SK-N-MC (cell line): ENCODE data around the gene GYPE.
"Not testable (repeated sequence)": the region's sequence is repeated elsewhere in the genome, so short reads cannot be mapped to it uniquely, and the experiment has no call there.

ENCODE experiments used
- EZH2 ChIP-seq: fragments of 200-600 bp; sonication (generic); IDR thresholded peaks from one replicate; pipeline ENCODE4 v1.6.1; 2017; ENCODE audit warnings: antibody characterized with exemption
- FOXP2 ChIP-seq: optimal IDR thresholded peaks from 2 replicates; pipeline ENCODE3; 2011; ENCODE audit warnings: mild to moderate bottlenecking, moderate library complexity; ENCODE audit not compliant: insufficient read depth; ENCODE audit errors: extremely low read length, control extremely low read depth
- POLR2AphosphoS5 ChIP-seq: IDR thresholded peaks from 2 replicates; pipeline ENCODE4 v1.6.1; 2012; ENCODE audit warnings: mild to moderate bottlenecking, low read depth, low read length, borderline replicate concordance

DNA sequence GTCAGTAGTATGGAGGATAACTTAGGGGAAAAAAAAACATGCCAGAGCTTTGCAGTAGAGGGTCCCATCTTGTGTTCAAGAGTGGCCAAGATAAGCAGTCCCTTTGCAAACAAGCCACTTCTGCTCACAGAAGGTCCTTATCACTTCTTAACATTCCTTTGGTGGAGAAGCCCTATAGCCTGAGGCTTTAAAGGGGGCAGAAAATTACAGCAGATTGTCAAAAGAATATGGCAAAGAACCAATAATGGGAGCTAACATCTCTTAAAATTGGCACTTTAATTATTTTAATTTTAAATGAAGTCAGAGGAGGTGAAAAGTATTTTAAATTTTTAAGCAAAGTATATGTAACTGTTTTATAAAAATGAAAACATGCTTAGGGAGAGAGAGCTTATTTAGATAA is 20.4 kb downstream of the GYPE start:
- TF ChIP-seq EZH2, POLR2AphosphoS5, FOXP2: not testable (repeated sequence)
